WTC11 (cell line): Measurements from ENCODE around the gene PIWIL4. TPM values are rescaled to one million over a fixed set of nuclear protein-coding genes. Genes with fewer than 3 reads are reported as not detected.

Experiments used
- ATAC-seq: fragments of 200-7000 bp; cut with Tn5 transposase; 2 replicates; pipeline ENCODE4 v1.10.0; 2021; ENCODE audit warnings: mild to moderate bottlenecking, moderate library complexity
- CTCF ChIA-PET: fragments of 300-600 bp; sonication (Branson Sonifier 250); formaldehyde crosslinking; loops from one replicate; lab custom pipeline; 2021; ENCODE audit warnings: antibody characterized with exemption; lab: Charles Lee
- POLR2A ChIA-PET: fragments of 350-600 bp; sonication (Branson Sonifier 250); formaldehyde crosslinking; loops from one replicate; lab custom pipeline; 2021; ENCODE audit warnings: antibody characterized with exemption; lab: Charles Lee
- DNase-seq: peaks from one replicate; pipeline ENCODE4 v3.0.0; 2021; ENCODE audit warnings: low spot score
- H3K27ac Mint-ChIP-seq: 2 replicates; pipeline ENCODE4 v1.8.0; 2021; ENCODE audit warnings: mixed read lengths
- H3K27me3 Mint-ChIP-seq: 2 replicates; pipeline ENCODE4 v1.8.0; 2021; ENCODE audit warnings: low read depth, mild to moderate bottlenecking, moderate library complexity, mixed read lengths
- H3K36me3 Mint-ChIP-seq: 2 replicates; pipeline ENCODE4 v1.8.0; 2021; ENCODE audit warnings: mixed read lengths
- H3K4me1 Mint-ChIP-seq: 2 replicates; pipeline ENCODE4 v1.8.0; 2022; ENCODE audit warnings: mixed read lengths
- H3K4me3 Mint-ChIP-seq: 2 replicates; pipeline ENCODE4 v1.8.0; 2021; ENCODE audit warnings: mild to moderate bottlenecking, moderate library complexity, mixed read lengths
- H3K9me3 Mint-ChIP-seq: 2 replicates; pipeline ENCODE4 v1.8.0; 2021; ENCODE audit warnings: mixed read lengths
- ZMAT4 ChIP-seq: fragments of 250-450 bp; sonication (Bioruptor Pico); IDR thresholded peaks from 2 replicates; pipeline ENCODE4 v1.9.0; 2021; ENCODE audit warnings: mild to moderate bottlenecking
- total RNA-seq: library from RNA; stranded (reverse); gene quantifications from 3 replicates; pipeline ENCODE4 v1.2.3, GENCODE V29; 2021

The PIWIL4 gene
- total RNA-seq, 1 experiment from 2014 or later = 0.33 TPM

- Mint-ChIP-seq H3K4me1 (peaks cover 35% of the 10 kb centered on the region), H3K4me3 (no peak overlapping the region), H3K9me3 (peaks cover 16% of the 10 kb centered on the region), H3K36me3 (peaks cover 60% of the 10 kb centered on the region), H3K27ac (no peak overlapping the region), H3K27me3 (no peaks in the 10 kb centered on the region; the same call in 1 of the 2 replicates)
- ChIA-PET CTCF (interaction anchor here (1.5 kb wide), 1 partner anchor 46 kb away, joined by 5 read pairs; no protein-coding TSS in a partner anchor), POLR2A (no interaction called here)
- TF ChIP-seq ZMAT4 (CRISPR knock-in tag) = no peak
- no peak for DNase-seq
- ATAC-seq = no peak
These were observed 101.9 kb downstream of the PIWIL4 start for GRCh38 chr11:94669023-94669422.

Other genes with a start within 250 kb of the PIWIL4 start
- gene GPR83, start 165.9 kb upstream of the PIWIL4 start, total RNA-seq = 0.23 to 0.48 TPM (median 0.42 TPM) in 3 replicates
- 34.3 to 38.2 TPM (median 37.8 TPM) in 3 replicates for gene MRE11, start 73.5 kb upstream of the PIWIL4 start, total RNA-seq
- 9.5 to 9.9 TPM (median 9.6 TPM) in 3 replicates for gene ANKRD49, start 73.4 kb upstream of the PIWIL4 start, total RNA-seq
- gene C11orf97, start 54.9 kb upstream of the PIWIL4 start, total RNA-seq = not detected in 3 replicates
- gene FUT4, start 23.4 kb upstream of the PIWIL4 start, total RNA-seq = 5.1 to 7.7 TPM (median 5.5 TPM) in 3 replicates
- gene AMOTL1, start 201.0 kb downstream of the PIWIL4 start, total RNA-seq = 23.4 to 39.8 TPM (median 26.4 TPM) in 3 replicates